Measurements from ENCODE around the gene EPHA3. TPM values are rescaled to one million over a fixed set of nuclear protein-coding genes. Genes with fewer than 3 reads are reported as not detected.

The EPHA3 gene
- polyA plus RNA-seq, 2 of the 4 experiments (the other 2 are of a cell fraction): not detected

DNA sequence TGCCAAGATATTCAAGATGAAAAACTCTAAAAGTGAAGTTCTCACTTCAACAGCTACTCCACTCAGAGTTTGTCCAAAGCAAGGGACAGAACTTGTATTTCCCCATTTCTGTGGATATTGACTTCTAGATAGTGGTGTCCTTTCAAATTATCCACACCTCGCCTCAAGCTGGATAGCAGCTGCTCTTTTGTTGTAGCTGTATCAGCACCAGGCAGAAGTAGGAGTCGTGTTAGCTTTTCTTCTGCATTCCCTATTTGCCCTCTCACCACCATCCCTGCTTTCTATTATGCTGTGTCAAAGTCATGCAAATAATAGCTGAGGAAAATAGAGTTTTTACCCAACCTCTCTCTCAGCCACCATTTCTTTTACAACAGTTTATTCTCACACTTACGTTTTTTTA, 303.8 kb downstream of the EPHA3 start:
- FAIRE-seq (no peak), DNase-seq (ENCODE audit: low read depth in 1 of 2, low spot score in 1 of 2) (no peak), ATAC-seq (no peak)
- Histone ChIP-seq H3K9me3 (no peaks in the 10 kb centered on the region), H3K4me2 (no peak overlapping the region), H3K4me3 (no peak overlapping the region), H3K4me1 (no peaks in the 10 kb centered on the region), H3K27ac (no peak overlapping the region)
- ChIA-PET POLR2A (no interaction called here), CTCF (no interaction called here)
- no peak for TF ChIP-seq KDM1A (IDR thresholded peaks at IDR 0.05; ENCODE audit: low read depth)
- TF ChIP-seq SREBF2 (IDR thresholded peaks at IDR 0.05): no peak
- WGBS (ENCODE audit: missing lambda C conversion rate): 0% methylated on average over 3 of the region's 3 CpGs

DNA sequence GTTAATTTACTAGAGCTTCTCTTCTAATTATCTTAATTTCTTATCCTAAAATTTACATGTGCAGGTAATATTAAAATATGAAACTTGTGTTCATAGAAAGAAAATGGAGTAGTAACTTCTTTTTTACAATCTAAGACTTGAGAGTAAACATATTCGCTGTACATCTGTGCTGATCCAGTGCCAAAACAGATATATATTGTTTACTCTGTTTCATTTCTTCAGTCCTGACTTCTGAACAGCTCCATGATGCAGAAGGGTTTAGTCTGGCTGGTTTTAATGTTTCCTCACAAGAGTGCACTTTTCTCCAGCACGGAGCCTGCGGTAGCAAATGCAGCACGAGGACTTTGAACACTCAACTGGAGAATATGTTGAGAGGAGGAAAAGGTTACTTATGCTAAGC, 306.8 kb downstream of the EPHA3 start:
- ATAC-seq: no peak
- CTCF ChIA-PET: no interaction called here
- Histone ChIP-seq H3K4me1 (no peaks in the 10 kb centered on the region), H3K4me3 (no peak overlapping the region), H3K4me2 (no peak overlapping the region), H3K9me3 (no peaks in the 10 kb centered on the region), H3K27ac (no peak overlapping the region)
- FAIRE-seq: no peak
- POLR2A ChIA-PET: no interaction called here
- TF ChIP-seq MAFK (IDR thresholded peaks at IDR 0.05; ENCODE audit: partially characterized antibody): no peak
- TF ChIP-seq JUNB (IDR thresholded peaks at IDR 0.05): no peak
- TF ChIP-seq FOSB (CRISPR knock-in tag; IDR thresholded peaks at IDR 0.05): no peak
- TF ChIP-seq CBX2 (IDR thresholded peaks at IDR 0.05; ENCODE audit: borderline replicate concordance, low read depth): no peak
- TF ChIP-seq ESRRA (IDR thresholded peaks at IDR 0.05; ENCODE audit: borderline replicate concordance, low read length): no peak
- no peak for TF ChIP-seq RNF2 (IDR thresholded peaks at IDR 0.05; ENCODE audit: borderline replicate concordance, low read depth)
- no peak for TF ChIP-seq HOXB13 (CRISPR knock-in tag; IDR thresholded peaks at IDR 0.05; ENCODE audit: low read depth)
- TF ChIP-seq MAZ (IDR thresholded peaks at IDR 0.05; ENCODE audit: borderline replicate concordance, low read depth, low read length): no peak
- no peak for TF ChIP-seq HOXB5 (CRISPR knock-in tag; IDR thresholded peaks at IDR 0.05)
- TF ChIP-seq TP53 (CRISPR knock-in tag; IDR thresholded peaks at IDR 0.05): no peak
- no peak for TF ChIP-seq KDM5A (IDR thresholded peaks at IDR 0.05)
- no peak for TF ChIP-seq NPAS2 (CRISPR knock-in tag; IDR thresholded peaks at IDR 0.05; ENCODE audit: borderline replicate concordance)
- no peak for TF ChIP-seq RFX5 (IDR thresholded peaks at IDR 0.05)
- no peak for TF ChIP-seq KDM1A (IDR thresholded peaks at IDR 0.05; ENCODE audit: low read depth)
- no peak for TF ChIP-seq HDAC2 (IDR thresholded peaks at IDR 0.05)
- TF ChIP-seq CHD2 (IDR thresholded peaks at IDR 0.05; ENCODE audit: low read length, partially characterized antibody): no peak
- TF ChIP-seq, protein P1, sequence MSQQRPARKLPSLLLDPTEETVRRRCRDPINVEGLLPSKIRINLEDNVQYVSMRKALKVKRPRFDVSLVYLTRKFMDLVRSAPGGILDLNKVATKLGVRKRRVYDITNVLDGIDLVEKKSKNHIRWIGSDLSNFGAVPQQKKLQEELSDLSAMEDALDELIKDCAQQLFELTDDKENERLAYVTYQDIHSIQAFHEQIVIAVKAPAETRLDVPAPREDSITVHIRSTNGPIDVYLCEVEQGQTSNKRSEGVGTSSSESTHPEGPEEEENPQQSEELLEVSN (IDR thresholded peaks at IDR 0.05; ENCODE audit: borderline replicate concordance, low read depth): no peak
- no peak for DNase-seq (ENCODE audit: low read depth in 1 of 2, low spot score in 1 of 2)
- 4% methylated on average over 4 of the region's 4 CpGs for WGBS (ENCODE audit: missing lambda C conversion rate)

DNA sequence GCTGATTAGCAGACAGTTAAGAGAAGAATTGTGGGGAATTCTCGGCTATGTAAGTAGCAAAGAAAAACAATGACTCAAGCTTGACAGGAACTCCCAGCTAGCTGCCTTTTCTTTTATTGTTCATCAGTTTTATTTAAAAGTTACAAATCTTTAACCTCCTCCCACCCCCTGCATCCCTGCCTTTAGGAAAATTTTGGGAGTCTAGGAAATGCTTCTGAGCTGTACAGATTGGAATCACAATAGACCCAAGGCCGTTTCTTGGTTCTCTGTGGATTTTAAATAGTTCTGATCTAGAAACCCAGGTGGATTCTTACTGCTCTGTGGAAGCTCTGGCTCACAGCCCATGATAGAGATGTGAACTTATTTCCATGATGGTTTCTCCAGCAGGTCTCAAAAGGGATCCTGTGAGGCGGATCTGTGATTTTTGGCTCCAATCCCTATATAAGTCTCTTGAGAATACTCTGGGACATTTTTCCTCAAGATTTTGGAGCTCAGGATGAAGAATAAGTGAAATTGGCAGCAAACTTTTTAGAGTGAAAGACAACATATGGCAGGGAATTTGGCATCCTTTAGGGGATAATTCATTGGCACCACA, 312.3 kb downstream of the EPHA3 start:
- no peak for FAIRE-seq
- Histone ChIP-seq H3K27ac (no peak overlapping the region), H3K9me3 (no peaks in the 10 kb centered on the region), H3K4me1 (no peaks in the 10 kb centered on the region), H3K4me2 (no peak overlapping the region), H3K4me3 (no peak overlapping the region)
- no peak for TF ChIP-seq PHF8 (IDR thresholded peaks at IDR 0.05; ENCODE audit: borderline replicate concordance, low read depth)
- no peak for TF ChIP-seq MAZ (IDR thresholded peaks at IDR 0.05; ENCODE audit: borderline replicate concordance, low read depth, low read length)
- TF ChIP-seq FOXS1 (CRISPR knock-in tag; IDR thresholded peaks at IDR 0.05): no peak
- TF ChIP-seq NPAS2 (CRISPR knock-in tag; IDR thresholded peaks at IDR 0.05; ENCODE audit: borderline replicate concordance): no peak
- TF ChIP-seq JUNB (IDR thresholded peaks at IDR 0.05): no peak
- TF ChIP-seq HOXB13 (CRISPR knock-in tag; IDR thresholded peaks at IDR 0.05; ENCODE audit: low read depth): no peak
- TF ChIP-seq FOSB (CRISPR knock-in tag; IDR thresholded peaks at IDR 0.05): no peak
- TF ChIP-seq, protein P2, sequence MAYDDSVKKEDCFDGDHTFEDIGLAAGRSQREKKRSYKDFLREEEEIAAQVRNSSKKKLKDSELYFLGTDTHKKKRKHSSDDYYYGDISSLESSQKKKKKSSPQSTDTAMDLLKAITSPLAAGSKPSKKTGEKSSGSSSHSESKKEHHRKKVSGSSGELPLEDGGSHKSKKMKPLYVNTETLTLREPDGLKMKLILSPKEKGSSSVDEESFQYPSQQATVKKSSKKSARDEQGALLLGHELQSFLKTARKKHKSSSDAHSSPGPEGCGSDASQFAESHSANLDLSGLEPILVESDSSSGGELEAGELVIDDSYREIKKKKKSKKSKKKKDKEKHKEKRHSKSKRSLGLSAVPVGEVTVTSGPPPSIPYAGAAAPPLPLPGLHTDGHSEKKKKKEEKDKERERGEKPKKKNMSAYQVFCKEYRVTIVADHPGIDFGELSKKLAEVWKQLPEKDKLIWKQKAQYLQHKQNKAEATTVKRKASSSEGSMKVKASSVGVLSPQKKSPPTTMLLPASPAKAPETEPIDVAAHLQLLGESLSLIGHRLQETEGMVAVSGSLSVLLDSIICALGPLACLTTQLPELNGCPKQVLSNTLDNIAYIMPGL (CRISPR knock-in tag; IDR thresholded peaks at IDR 0.05; ENCODE audit: borderline replicate concordance): no peak
- no peak for TF ChIP-seq RFX5 (IDR thresholded peaks at IDR 0.05)
- TF ChIP-seq TFCP2L1 (CRISPR knock-in tag; IDR thresholded peaks at IDR 0.05): no peak
- TF ChIP-seq, protein P3, sequence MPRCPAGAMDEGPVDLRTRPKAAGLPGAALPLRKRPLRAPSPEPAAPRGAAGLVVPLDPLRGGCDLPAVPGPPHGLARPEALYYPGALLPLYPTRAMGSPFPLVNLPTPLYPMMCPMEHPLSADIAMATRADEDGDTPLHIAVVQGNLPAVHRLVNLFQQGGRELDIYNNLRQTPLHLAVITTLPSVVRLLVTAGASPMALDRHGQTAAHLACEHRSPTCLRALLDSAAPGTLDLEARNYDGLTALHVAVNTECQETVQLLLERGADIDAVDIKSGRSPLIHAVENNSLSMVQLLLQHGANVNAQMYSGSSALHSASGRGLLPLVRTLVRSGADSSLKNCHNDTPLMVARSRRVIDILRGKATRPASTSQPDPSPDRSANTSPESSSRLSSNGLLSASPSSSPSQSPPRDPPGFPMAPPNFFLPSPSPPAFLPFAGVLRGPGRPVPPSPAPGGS (IDR thresholded peaks at IDR 0.05): no peak
- no peak for TF ChIP-seq KDM5A (IDR thresholded peaks at IDR 0.05)
- TF ChIP-seq, protein P4, sequence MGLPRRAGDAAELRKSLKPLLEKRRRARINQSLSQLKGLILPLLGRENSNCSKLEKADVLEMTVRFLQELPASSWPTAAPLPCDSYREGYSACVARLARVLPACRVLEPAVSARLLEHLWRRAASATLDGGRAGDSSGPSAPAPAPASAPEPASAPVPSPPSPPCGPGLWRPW (IDR thresholded peaks at IDR 0.05): no peak
- TF ChIP-seq, protein P5, sequence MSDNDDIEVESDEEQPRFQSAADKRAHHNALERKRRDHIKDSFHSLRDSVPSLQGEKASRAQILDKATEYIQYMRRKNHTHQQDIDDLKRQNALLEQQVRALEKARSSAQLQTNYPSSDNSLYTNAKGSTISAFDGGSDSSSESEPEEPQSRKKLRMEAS (IDR thresholded peaks at IDR 0.05): no peak
- TF ChIP-seq CBX2 (IDR thresholded peaks at IDR 0.05; ENCODE audit: borderline replicate concordance, low read depth): no peak
- TF ChIP-seq CHD4 (IDR thresholded peaks at IDR 0.05; ENCODE audit: borderline replicate concordance): no peak
- POLR2A ChIA-PET: no interaction called here
- ATAC-seq: no peak
- no peak for DNase-seq (ENCODE audit: low read depth in 1 of 2, low spot score in 1 of 2)
- CTCF ChIA-PET: no interaction called here
- WGBS (ENCODE audit: missing lambda C conversion rate): 3% methylated on average over 3 of the region's 3 CpGs

Measured in A549 (cell line).